GM12878 (cell line): ENCODE measurements around the gene CWC27. TPM values are rescaled to one million over a fixed set of nuclear protein-coding genes. Genes with fewer than 3 reads are reported as not detected.

Experiments
- ATAC-seq: fragments of 200-7000 bp; cut with Tn5 transposase; 3 replicates; pipeline ENCODE4 v1.9.1; 2020; ENCODE audit warnings: mild to moderate bottlenecking, moderate library complexity
- BruUV-seq: library from RNA; stranded (reverse); fragments of 400-500 nt; replicated peaks from 2 replicates; lab custom pipeline; 2021; lab: Mats Ljungman, UMichigan
- CTCF ChIA-PET: fragments of 300-600 bp; sonication (Branson Sonifier 250); formaldehyde crosslinking; extraction: SDS; loops from one replicate; lab custom pipeline; 2021; ENCODE audit warnings: inconsistent platforms; lab: Yijun Ruan, JAX
- POLR2A ChIA-PET: fragments of 350-600 bp; formaldehyde crosslinking; extraction: SDS; loops from one replicate; lab custom pipeline; 2021; ENCODE audit warnings: inconsistent platforms; lab: Charles Lee
- RAD21 ChIA-PET: fragments of 300-600 bp; sonication (Branson Sonifier 250); formaldehyde crosslinking; loops from one replicate; lab custom pipeline; 2023; ENCODE audit warnings: antibody characterized with exemption; ENCODE audit not compliant: unreplicated experiment; lab: Charles Lee
- SMC1A ChIA-PET: fragments of 300-600 bp; sonication (Branson Sonifier 250); formaldehyde crosslinking; loops from one replicate; lab custom pipeline; 2023; ENCODE audit not compliant: unreplicated experiment, uncharacterized antibody; lab: Charles Lee
- DNase-seq: peaks from one replicate; pipeline ENCODE4 v3.0.0-alpha.2; 2011; ENCODE audit warnings: low read depth, low spot score
- FAIRE-seq: peaks from 3 replicates; lab custom pipeline; 2011; peaks lifted over from hg19 to GRCh38; lab: Jason Lieb, UNC
- H2AFZ ChIP-seq: 2 replicates; pipeline ENCODE4 v1.6.0; 2011; ENCODE audit warnings: low read depth, low read length, control low read depth; ENCODE audit not compliant: control insufficient read depth
- H3K27ac ChIP-seq: 2 replicates; pipeline ENCODE4 v1.5.1; 2011; ENCODE audit warnings: control low read depth; ENCODE audit not compliant: control insufficient read depth, insufficient read depth
- H3K27me3 ChIP-seq, 2 experiments: replicated peaks in 1 of 2; 2 replicates each; pipeline versions ENCODE4 v1.6.0 to v1.6.1; 2011; ENCODE audit warnings: low read length in 1 of 2; ENCODE audit not compliant: control insufficient read depth in 2 of 2, insufficient read depth in 2 of 2
- H3K36me3 ChIP-seq, 2 experiments: 2 replicates each; pipeline ENCODE4 v1.5.1; 2011; ENCODE audit warnings: low read length in 1 of 2; ENCODE audit not compliant: control insufficient read depth in 2 of 2, insufficient read depth in 2 of 2
- H3K4me1 ChIP-seq: 2 replicates; pipeline ENCODE4 v1.6.1; 2011; ENCODE audit warnings: mild to moderate bottlenecking, low read length, moderate library complexity, mixed read lengths; ENCODE audit not compliant: control insufficient read depth, insufficient read depth
- H3K4me2 ChIP-seq: 2 replicates; pipeline ENCODE4 v1.6.0; 2011; ENCODE audit warnings: control low read depth; ENCODE audit not compliant: control insufficient read depth, insufficient read depth
- H3K4me3 ChIP-seq: fragments of 200-600 bp; sonication (generic); 2 replicates; pipeline ENCODE4 v1.5.1; 2016
- H3K79me2 ChIP-seq: 2 replicates; pipeline ENCODE4 v1.6.0; 2011; ENCODE audit warnings: low read length; ENCODE audit not compliant: control insufficient read depth, insufficient read depth
- H3K9ac ChIP-seq: 2 replicates; pipeline ENCODE4 v1.8.0; 2011; ENCODE audit warnings: low read length, control low read depth, mixed read lengths; ENCODE audit not compliant: control insufficient read depth, insufficient read depth
- H3K9me3 ChIP-seq: replicated peaks from 3 replicates; pipeline ENCODE4 v1.5.1; 2011; ENCODE audit warnings: mild to moderate bottlenecking, low read length; ENCODE audit not compliant: control insufficient read depth, insufficient read depth
- H4K20me1 ChIP-seq: 2 replicates; pipeline ENCODE4 v1.6.0; 2011; ENCODE audit not compliant: control insufficient read depth, insufficient read depth
- CTCF ChIP-seq, 3 experiments: IDR thresholded peaks in 2 of 3; conservative IDR thresholded peaks in 1 of 3; 2 replicates each; pipeline ENCODE4 v1.5.1; 2011; ENCODE audit warnings: low read depth in 3 of 3, low read length in 3 of 3, mild to moderate bottlenecking in 3 of 3, control low read depth in 2 of 3, moderate library complexity in 2 of 3, inconsistent platforms in 1 of 3, mixed read lengths in 1 of 3; ENCODE audit not compliant: control insufficient read depth in 2 of 3, insufficient read depth in 1 of 3; ENCODE audit errors: extremely low read depth in 1 of 3
- GABPA ChIP-seq: IDR thresholded peaks from 2 replicates; pipeline ENCODE4 v1.6.1; 2014; ENCODE audit warnings: antibody characterized with exemption, low read depth, mild to moderate bottlenecking, inconsistent platforms
- MXI1 ChIP-seq: fragments of 150-350 bp; IDR thresholded peaks from 2 replicates; pipeline ENCODE4 v1.6.1; 2011; ENCODE audit warnings: low read depth, mild to moderate bottlenecking, inconsistent platforms, low read length, improper control_type of control experiment
- NFIC ChIP-seq: IDR thresholded peaks from 2 replicates; pipeline ENCODE4 v1.6.1; 2012; ENCODE audit warnings: low read depth, mild to moderate bottlenecking, inconsistent platforms, low read length, moderate library complexity
- RFX5 ChIP-seq: IDR thresholded peaks from 2 replicates; pipeline ENCODE4 v1.6.1; 2011; ENCODE audit warnings: low read depth, low read length, improper control_type of control experiment
- SMAD1 ChIP-seq: fragments of 450-650 bp; IDR thresholded peaks from 2 replicates; pipeline ENCODE4 v1.6.1; 2018; ENCODE audit warnings: mild to moderate bottlenecking, low read depth; ENCODE audit not compliant: partially characterized antibody
- USF1 ChIP-seq: IDR thresholded peaks from 2 replicates; pipeline ENCODE4 v1.6.1; 2011; ENCODE audit warnings: borderline replicate concordance, low read depth, mild to moderate bottlenecking, moderate library complexity, mixed read lengths, low read length; ENCODE audit not compliant: insufficient read depth; ENCODE audit errors: extremely low read length
- ZBTB4 ChIP-seq: fragments of 450-650 bp; formaldehyde crosslinking; IDR thresholded peaks from 2 replicates; pipeline ENCODE4 v1.4.0; 2022; ENCODE audit warnings: mild to moderate bottlenecking, moderate library complexity
- ZNF217 ChIP-seq: fragments of 450-650 bp; IDR thresholded peaks from 2 replicates; pipeline ENCODE4 v1.6.1; 2017; ENCODE audit warnings: antibody characterized with exemption, mild to moderate bottlenecking
- WGBS: methylation state at CpG from one replicate; pipeline ENCODE4 v1.1.6; 2016; ENCODE audit warnings: low lambda C conversion rate; ENCODE audit not compliant: insufficient replicate concordance, insufficient coverage; ENCODE audit errors: missing lambda C conversion rate; 5-methylcytosine and 5-hydroxymethylcytosine counted together
- in situ Hi-C: fragments of 300-500 bp; cut with MboI; formaldehyde crosslinking; loops from 9 replicates; pipeline ENCODE4 v1.14.3; 2018; ENCODE audit warnings: mixed read lengths
- intact Hi-C: fragments of 100-400 bp; cut with micrococcal nuclease; formaldehyde crosslinking; loops from one replicate; pipeline ENCODE4 v1.14.2; 2022; ENCODE audit not compliant: unreplicated experiment
- polyA plus RNA-seq, 11 experiments: library from polyadenylated mRNA; depleted of rRNA in 4 of 11; unstranded in 6 of 11; stranded (reverse) in 5 of 11; fragments of >200 nt; fragmentation: Nextera tagmentation in 4 of 11; fragmentation: Illumina TruSeq in 1 of 11; extraction: Ambion mirVana in 4 of 11; extraction: Trizol in 1 of 11; gene quantifications; 1 replicate in 1 of 11; 2 replicates in 10 of 11; pipeline versions ENCODE4 v1.2.1 to v1.2.3, GENCODE V29; 2011 to 2016; ENCODE audit warnings: inconsistent platforms in 2 of 11, missing spikeins in 2 of 11, low read depth in 1 of 11
- total RNA-seq, 4 experiments: library from RNA; depleted of rRNA in 3 of 4; stranded (reverse); fragments of >200 nt in 3 of 4; fragmentation: Illumina TruSeq in 1 of 4; extraction: Trizol in 1 of 4; gene quantifications; 2 replicates each; pipeline versions ENCODE4 v1.2.1 to v1.2.3, GENCODE V29; 2013 to 2021

Gene CWC27
- total and polyA plus RNA-seq, 10 of the 15 experiments (the other 5 are each of a cell fraction or from before 2014, with no cell fraction given): 21.7 to 61.9 (median 47.0) TPM

- Histone ChIP-seq H3K27ac (no peak overlapping the region), H3K9me3 (no peaks in the 10 kb centered on the region), H3K27me3 (no peaks in the 10 kb centered on the region), H3K36me3 (no peaks in the 10 kb centered on the region), H3K4me3 (no peak overlapping the region), H3K4me2 (no peak overlapping the region), H3K79me2 (no peaks in the 10 kb centered on the region), H3K9ac (no peak overlapping the region), H2AFZ (no peak overlapping the region), H4K20me1 (no peaks in the 10 kb centered on the region), H3K4me1 (no peaks in the 10 kb centered on the region)
- POLR2A ChIA-PET: no interaction called here
- 100% methylated on average over 1 of the region's 1 CpG for WGBS
- no peak for ATAC-seq
- SMC1A ChIA-PET: no interaction called here
- RAD21 ChIA-PET: no interaction called here
- intact Hi-C loops (no loop called here), in situ Hi-C loops (no loop called here)
- TF ChIP-seq USF1: no peak
- no peak for TF ChIP-seq NFIC
- no peak for TF ChIP-seq MXI1
- no peak for TF ChIP-seq GABPA
- TF ChIP-seq RFX5: no peak
- TF ChIP-seq CTCF (IDR thresholded peaks at IDR 0.05 in 2 of 3, conservative IDR thresholded peaks at IDR 0.05 in 1 of 3; ENCODE audit: control insufficient read depth in 2 of 3, extremely low read depth in 1 of 3, insufficient read depth in 1 of 3, low read depth in 3 of 3, low read length in 3 of 3): no peak
- no peak for TF ChIP-seq SMAD1
- TF ChIP-seq ZNF217: no peak
- no peak for TF ChIP-seq ZBTB4 (CRISPR knock-in tag)
- CTCF ChIA-PET: no interaction called here
- no peak for FAIRE-seq
- no peak for DNase-seq
- no TSS peak for BruUV-seq
Observed at GRCh38 chr5:64929833-64930232, 161.1 kb downstream of the CWC27 start.
